ENCODE data around the gene FLRT1.

- TF ChIP-seq POLR2A (IDR thresholded peaks at IDR 0.05; ENCODE audit: low read length) (no peak), HOXA7 (CRISPR knock-in tag; IDR thresholded peaks at IDR 0.05) (no peak), CHD2 (IDR thresholded peaks at IDR 0.05; ENCODE audit: low read length, partially characterized antibody) (no peak), POLR2AphosphoS2 (conservative IDR thresholded peaks at IDR 0.05; ENCODE audit: low read length) (no peak), EP300 (IDR thresholded peaks at IDR 0.05) (no peak), PHF8 (IDR thresholded peaks at IDR 0.05; ENCODE audit: borderline replicate concordance, low read depth) (no peak), MYC (IDR thresholded peaks at IDR 0.05; ENCODE audit: borderline replicate concordance, low read length) (no peak), CBX8 (IDR thresholded peaks at IDR 0.05) (no peak)
- TF ChIP-seq, protein P1, sequence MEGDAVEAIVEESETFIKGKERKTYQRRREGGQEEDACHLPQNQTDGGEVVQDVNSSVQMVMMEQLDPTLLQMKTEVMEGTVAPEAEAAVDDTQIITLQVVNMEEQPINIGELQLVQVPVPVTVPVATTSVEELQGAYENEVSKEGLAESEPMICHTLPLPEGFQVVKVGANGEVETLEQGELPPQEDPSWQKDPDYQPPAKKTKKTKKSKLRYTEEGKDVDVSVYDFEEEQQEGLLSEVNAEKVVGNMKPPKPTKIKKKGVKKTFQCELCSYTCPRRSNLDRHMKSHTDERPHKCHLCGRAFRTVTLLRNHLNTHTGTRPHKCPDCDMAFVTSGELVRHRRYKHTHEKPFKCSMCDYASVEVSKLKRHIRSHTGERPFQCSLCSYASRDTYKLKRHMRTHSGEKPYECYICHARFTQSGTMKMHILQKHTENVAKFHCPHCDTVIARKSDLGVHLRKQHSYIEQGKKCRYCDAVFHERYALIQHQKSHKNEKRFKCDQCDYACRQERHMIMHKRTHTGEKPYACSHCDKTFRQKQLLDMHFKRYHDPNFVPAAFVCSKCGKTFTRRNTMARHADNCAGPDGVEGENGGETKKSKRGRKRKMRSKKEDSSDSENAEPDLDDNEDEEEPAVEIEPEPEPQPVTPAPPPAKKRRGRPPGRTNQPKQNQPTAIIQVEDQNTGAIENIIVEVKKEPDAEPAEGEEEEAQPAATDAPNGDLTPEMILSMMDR (IDR thresholded peaks at IDR 0.05) = no peak
- TF ChIP-seq, protein P2, sequence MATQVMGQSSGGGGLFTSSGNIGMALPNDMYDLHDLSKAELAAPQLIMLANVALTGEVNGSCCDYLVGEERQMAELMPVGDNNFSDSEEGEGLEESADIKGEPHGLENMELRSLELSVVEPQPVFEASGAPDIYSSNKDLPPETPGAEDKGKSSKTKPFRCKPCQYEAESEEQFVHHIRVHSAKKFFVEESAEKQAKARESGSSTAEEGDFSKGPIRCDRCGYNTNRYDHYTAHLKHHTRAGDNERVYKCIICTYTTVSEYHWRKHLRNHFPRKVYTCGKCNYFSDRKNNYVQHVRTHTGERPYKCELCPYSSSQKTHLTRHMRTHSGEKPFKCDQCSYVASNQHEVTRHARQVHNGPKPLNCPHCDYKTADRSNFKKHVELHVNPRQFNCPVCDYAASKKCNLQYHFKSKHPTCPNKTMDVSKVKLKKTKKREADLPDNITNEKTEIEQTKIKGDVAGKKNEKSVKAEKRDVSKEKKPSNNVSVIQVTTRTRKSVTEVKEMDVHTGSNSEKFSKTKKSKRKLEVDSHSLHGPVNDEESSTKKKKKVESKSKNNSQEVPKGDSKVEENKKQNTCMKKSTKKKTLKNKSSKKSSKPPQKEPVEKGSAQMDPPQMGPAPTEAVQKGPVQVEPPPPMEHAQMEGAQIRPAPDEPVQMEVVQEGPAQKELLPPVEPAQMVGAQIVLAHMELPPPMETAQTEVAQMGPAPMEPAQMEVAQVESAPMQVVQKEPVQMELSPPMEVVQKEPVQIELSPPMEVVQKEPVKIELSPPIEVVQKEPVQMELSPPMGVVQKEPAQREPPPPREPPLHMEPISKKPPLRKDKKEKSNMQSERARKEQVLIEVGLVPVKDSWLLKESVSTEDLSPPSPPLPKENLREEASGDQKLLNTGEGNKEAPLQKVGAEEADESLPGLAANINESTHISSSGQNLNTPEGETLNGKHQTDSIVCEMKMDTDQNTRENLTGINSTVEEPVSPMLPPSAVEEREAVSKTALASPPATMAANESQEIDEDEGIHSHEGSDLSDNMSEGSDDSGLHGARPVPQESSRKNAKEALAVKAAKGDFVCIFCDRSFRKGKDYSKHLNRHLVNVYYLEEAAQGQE (IDR thresholded peaks at IDR 0.05) = no peak
Measured at GRCh38 chr11:64064374-64065140, 28.8 kb downstream of the FLRT1 start.

Measured in A549 (cell line).